SK-N-SH (cell line): Measurements from ENCODE around the gene KIF16B. TPM values are rescaled to one million over a fixed set of nuclear protein-coding genes. Genes with fewer than 3 reads are reported as not detected.

Source experiments
- CTCF ChIA-PET: fragments of 300-600, 350-600 bp; formaldehyde crosslinking; extraction: SDS; loops from one replicate; lab custom pipeline; 2021; lab: Yijun Ruan, JAX
- POLR2A ChIA-PET: fragments of 350-600 bp; sonication (Branson Sonifier 250); formaldehyde crosslinking; extraction: SDS; loops from one replicate; lab custom pipeline; 2020; ENCODE audit warnings: antibody characterized with exemption, inconsistent platforms; lab: Yijun Ruan, JAX
- DNase-seq: peaks from one replicate; pipeline ENCODE4 v3.0.0; 2012
- H2AFZ ChIP-seq: fragments of 200-600 bp; sonication (generic); 2 replicates; pipeline ENCODE4 v1.8.1; 2016; ENCODE audit warnings: antibody characterized with exemption, mild to moderate bottlenecking, low read depth
- H3F3A ChIP-seq: fragments of 200-600 bp; sonication (generic); replicated peaks from 2 replicates; pipeline ENCODE3; 2016; ENCODE audit warnings: antibody characterized with exemption, mild to moderate bottlenecking; ENCODE audit not compliant: insufficient read depth
- H3K27ac ChIP-seq, 2 experiments: fragments of 200-500 bp in 1 of 2; fragments of 200-600 bp in 1 of 2; sonication (Bioruptor generic) in 1 of 2; sonication (generic), shearing (Covaris generic) in 1 of 2; 2 replicates each; pipeline versions ENCODE4 v1.5.1 to v1.6.1; 2014 to 2016; ENCODE audit warnings: low read depth in 2 of 2, inconsistent platforms in 1 of 2, low read length in 1 of 2, mild to moderate bottlenecking in 1 of 2, mixed read lengths in 1 of 2
- H3K27me3 ChIP-seq: fragments of 200-600 bp; sonication (generic), shearing (Covaris generic); 2 replicates; pipeline ENCODE4 v1.6.1; 2016; ENCODE audit warnings: mixed run types; ENCODE audit not compliant: insufficient read depth
- H3K36me3 ChIP-seq, 2 experiments: fragments of 200-500 bp in 1 of 2; fragments of 200-600 bp in 1 of 2; sonication (Bioruptor generic) in 1 of 2; sonication (generic) in 1 of 2; replicated peaks in 1 of 2; 2 replicates each; pipeline versions ENCODE3 to v1.5.1; 2014 to 2016; ENCODE audit warnings: low read length in 1 of 2, mild to moderate bottlenecking in 1 of 2; ENCODE audit not compliant: insufficient read depth in 2 of 2, control insufficient read depth in 1 of 2
- H3K4me1 ChIP-seq, 2 experiments: fragments of 200-500 bp in 1 of 2; fragments of 200-600 bp in 1 of 2; sonication (Bioruptor generic) in 1 of 2; sonication (generic), shearing (Covaris generic) in 1 of 2; 2 replicates each; pipeline versions ENCODE4 v1.5.1 to v1.6.1; 2014 to 2016; ENCODE audit warnings: low read depth in 1 of 2, low read length in 1 of 2, mixed run types in 1 of 2; ENCODE audit not compliant: insufficient read depth in 2 of 2, control insufficient read depth in 1 of 2
- H3K4me2 ChIP-seq: fragments of 200-600 bp; sonication (generic), shearing (Covaris generic); 2 replicates; pipeline ENCODE4 v1.6.1; 2017; ENCODE audit warnings: mixed run types
- H3K4me3 ChIP-seq, 2 experiments: fragments of 200-500 bp in 1 of 2; fragments of 200-600 bp in 1 of 2; sonication (Bioruptor generic) in 1 of 2; sonication (generic), shearing (Covaris generic) in 1 of 2; 2 replicates each; pipeline versions ENCODE4 v1.5.1 to v1.8.1; 2014 to 2016; ENCODE audit warnings: low read depth in 2 of 2, inconsistent platforms in 1 of 2, low read length in 1 of 2, mild to moderate bottlenecking in 1 of 2, mixed read lengths in 1 of 2, moderate library complexity in 1 of 2
- H3K79me2 ChIP-seq: fragments of 200-600 bp; sonication (generic); 2 replicates; pipeline ENCODE4 v1.8.1; 2017; ENCODE audit warnings: mild to moderate bottlenecking; ENCODE audit not compliant: insufficient read depth
- H3K9ac ChIP-seq: fragments of 200-600 bp; sonication (generic); 2 replicates; pipeline ENCODE4 v1.6.1; 2017; ENCODE audit warnings: mixed run types
- H3K9me2 ChIP-seq: fragments of 200-600 bp; sonication (generic); 2 replicates; pipeline ENCODE4 v1.6.1; 2017; ENCODE audit warnings: mixed run types
- H3K9me3 ChIP-seq: fragments of 200-600 bp; sonication (generic); 2 replicates; pipeline ENCODE4 v1.6.1; 2017; ENCODE audit warnings: mixed run types, mild to moderate bottlenecking, moderate library complexity
- H4K20me1 ChIP-seq: fragments of 200-600 bp; sonication (generic); 2 replicates; pipeline ENCODE4 v1.6.1; 2017; ENCODE audit warnings: mild to moderate bottlenecking, mixed run types; ENCODE audit not compliant: insufficient read depth
- CHD2 ChIP-seq: fragments of 150-350 bp; IDR thresholded peaks from 2 replicates; pipeline ENCODE4 v1.6.1; 2018; ENCODE audit warnings: low read length; ENCODE audit not compliant: partially characterized antibody
- FOXJ3 ChIP-seq: sonication (generic); formaldehyde crosslinking; IDR thresholded peaks from 2 replicates; pipeline ENCODE4 v1.5.1; 2020; ENCODE audit warnings: mild to moderate bottlenecking, missing genetic modification reagents
- FOXM1 ChIP-seq: IDR thresholded peaks from 2 replicates; pipeline ENCODE4 v1.4.0; 2012; ENCODE audit warnings: low read depth, mild to moderate bottlenecking
- GATA2 ChIP-seq: sonication (generic); formaldehyde crosslinking; IDR thresholded peaks from 2 replicates; pipeline ENCODE4 v1.5.0; 2020; ENCODE audit warnings: mild to moderate bottlenecking, missing genetic modification reagents
- MEF2A ChIP-seq: IDR thresholded peaks from 2 replicates; pipeline ENCODE4 v1.4.0; 2012; ENCODE audit warnings: low read depth, borderline replicate concordance
- NFIC ChIP-seq: IDR thresholded peaks from 2 replicates; pipeline ENCODE4 v1.4.0; 2012; ENCODE audit warnings: borderline replicate concordance
- NRF1 ChIP-seq: IDR thresholded peaks from 2 replicates; pipeline ENCODE4 v1.6.1; 2012; ENCODE audit warnings: low read depth, mild to moderate bottlenecking, low read length
- RFX5 ChIP-seq: IDR thresholded peaks from 2 replicates; pipeline ENCODE4 v1.6.1; 2012; ENCODE audit warnings: mild to moderate bottlenecking, improper control_type of control experiment, low read length
- SIN3A ChIP-seq: IDR thresholded peaks from 2 replicates; pipeline ENCODE4 v1.6.1; 2012; ENCODE audit warnings: low read depth, mild to moderate bottlenecking, low read length, moderate library complexity, borderline replicate concordance
- SMC3 ChIP-seq: IDR thresholded peaks from 2 replicates; pipeline ENCODE4 v1.6.1; 2012; ENCODE audit warnings: low read depth, low read length, improper control_type of control experiment
- TCF12 ChIP-seq: IDR thresholded peaks from 2 replicates; pipeline ENCODE4 v1.4.0; 2012
- WGBS: methylation state at CpG from one replicate; pipeline ENCODE4 v1.1.6; 2017; ENCODE audit warnings: low lambda C conversion rate; 5-methylcytosine and 5-hydroxymethylcytosine counted together
- polyA plus RNA-seq, 3 experiments: library from polyadenylated mRNA; depleted of rRNA; stranded (reverse); fragments of >200 nt; gene quantifications; 2 replicates each; pipeline ENCODE4 v1.2.3, GENCODE V29; 2012
- TF ChIP-seq, protein P1 (sequence below): IDR thresholded peaks from 2 replicates; pipeline ENCODE4 v1.4.0; 2012; ENCODE audit warnings: low read depth
- TF ChIP-seq, protein P2 (sequence below): fragments of 200-600 bp; sonication (generic); IDR thresholded peaks from 2 replicates; pipeline ENCODE4 v1.6.1; 2017; ENCODE audit warnings: antibody characterized with exemption, mild to moderate bottlenecking, moderate library complexity
- TF ChIP-seq, protein P3 (sequence below): IDR thresholded peaks from 2 replicates; pipeline ENCODE4 v1.4.0; 2012; ENCODE audit warnings: low read depth, borderline replicate concordance
- TF ChIP-seq, protein P4 (sequence below): IDR thresholded peaks from 2 replicates; pipeline ENCODE4; 2012

The KIF16B gene
- polyA plus RNA-seq, 1 of the 3 experiments (the other 2 are of a cell fraction) = 3.3 TPM

DNA sequence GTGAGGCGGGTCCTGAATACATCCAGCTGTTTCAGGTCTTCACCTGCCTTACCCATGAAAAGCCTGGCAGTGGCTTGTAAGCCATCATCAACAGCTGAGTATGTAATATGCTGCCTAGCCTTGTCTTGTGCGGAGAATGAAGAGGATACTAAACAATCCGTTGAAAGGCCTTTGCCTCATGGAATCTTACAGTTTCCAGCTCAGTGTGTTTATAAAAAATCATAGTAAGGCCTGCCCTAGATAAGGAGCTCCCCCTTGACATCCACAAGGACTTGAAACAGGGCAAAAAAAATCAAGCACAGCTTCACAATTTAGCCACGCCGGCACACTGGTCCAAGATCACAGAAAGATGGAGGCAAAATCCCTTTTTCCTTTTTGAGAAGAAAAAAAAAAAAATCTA, 115.7 kb downstream of the KIF16B start:
- peaks cover 9% of the 10 kb centered on the region for H3F3A ChIP-seq
- H3K4me1 ChIP-seq = peaks cover 7% of the 10 kb centered on the region in 2 experiments; a peak in 2 of 4 replicates
- no peak overlapping the region for H3K9ac ChIP-seq
- H3K27me3 ChIP-seq = no peaks in the 10 kb centered on the region
- no peak overlapping the region for H3K4me3 ChIP-seq
- no peaks in the 10 kb centered on the region for H3K9me2 ChIP-seq
- POLR2A ChIA-PET = no interaction called here
- DNase-seq = no peak
- WGBS = 84% methylated on average over 5 of the region's 5 CpGs
- TF ChIP-seq, protein P1, sequence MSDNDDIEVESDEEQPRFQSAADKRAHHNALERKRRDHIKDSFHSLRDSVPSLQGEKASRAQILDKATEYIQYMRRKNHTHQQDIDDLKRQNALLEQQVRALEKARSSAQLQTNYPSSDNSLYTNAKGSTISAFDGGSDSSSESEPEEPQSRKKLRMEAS = no peak
- TF ChIP-seq GATA2 (CRISPR knock-in tag) (no peak), NRF1 (no peak), NFIC (no peak), FOXJ3 (no peak), SMC3 (no peak), FOXM1 (no peak), RFX5 (no peak), CHD2 (no peak), TCF12 (no peak)
- TF ChIP-seq, protein P2, sequence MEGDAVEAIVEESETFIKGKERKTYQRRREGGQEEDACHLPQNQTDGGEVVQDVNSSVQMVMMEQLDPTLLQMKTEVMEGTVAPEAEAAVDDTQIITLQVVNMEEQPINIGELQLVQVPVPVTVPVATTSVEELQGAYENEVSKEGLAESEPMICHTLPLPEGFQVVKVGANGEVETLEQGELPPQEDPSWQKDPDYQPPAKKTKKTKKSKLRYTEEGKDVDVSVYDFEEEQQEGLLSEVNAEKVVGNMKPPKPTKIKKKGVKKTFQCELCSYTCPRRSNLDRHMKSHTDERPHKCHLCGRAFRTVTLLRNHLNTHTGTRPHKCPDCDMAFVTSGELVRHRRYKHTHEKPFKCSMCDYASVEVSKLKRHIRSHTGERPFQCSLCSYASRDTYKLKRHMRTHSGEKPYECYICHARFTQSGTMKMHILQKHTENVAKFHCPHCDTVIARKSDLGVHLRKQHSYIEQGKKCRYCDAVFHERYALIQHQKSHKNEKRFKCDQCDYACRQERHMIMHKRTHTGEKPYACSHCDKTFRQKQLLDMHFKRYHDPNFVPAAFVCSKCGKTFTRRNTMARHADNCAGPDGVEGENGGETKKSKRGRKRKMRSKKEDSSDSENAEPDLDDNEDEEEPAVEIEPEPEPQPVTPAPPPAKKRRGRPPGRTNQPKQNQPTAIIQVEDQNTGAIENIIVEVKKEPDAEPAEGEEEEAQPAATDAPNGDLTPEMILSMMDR = no peak
- TF ChIP-seq, protein P3, sequence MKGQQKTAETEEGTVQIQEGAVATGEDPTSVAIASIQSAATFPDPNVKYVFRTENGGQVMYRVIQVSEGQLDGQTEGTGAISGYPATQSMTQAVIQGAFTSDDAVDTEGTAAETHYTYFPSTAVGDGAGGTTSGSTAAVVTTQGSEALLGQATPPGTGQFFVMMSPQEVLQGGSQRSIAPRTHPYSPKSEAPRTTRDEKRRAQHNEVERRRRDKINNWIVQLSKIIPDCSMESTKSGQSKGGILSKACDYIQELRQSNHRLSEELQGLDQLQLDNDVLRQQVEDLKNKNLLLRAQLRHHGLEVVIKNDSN = no peak
- TF ChIP-seq, protein P4, sequence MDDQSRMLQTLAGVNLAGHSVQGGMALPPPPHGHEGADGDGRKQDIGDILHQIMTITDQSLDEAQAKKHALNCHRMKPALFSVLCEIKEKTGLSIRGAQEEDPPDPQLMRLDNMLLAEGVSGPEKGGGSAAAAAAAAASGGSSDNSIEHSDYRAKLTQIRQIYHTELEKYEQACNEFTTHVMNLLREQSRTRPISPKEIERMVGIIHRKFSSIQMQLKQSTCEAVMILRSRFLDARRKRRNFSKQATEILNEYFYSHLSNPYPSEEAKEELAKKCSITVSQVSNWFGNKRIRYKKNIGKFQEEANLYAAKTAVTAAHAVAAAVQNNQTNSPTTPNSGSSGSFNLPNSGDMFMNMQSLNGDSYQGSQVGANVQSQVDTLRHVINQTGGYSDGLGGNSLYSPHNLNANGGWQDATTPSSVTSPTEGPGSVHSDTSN = no peak
- H2AFZ ChIP-seq = no peak overlapping the region
- H4K20me1 ChIP-seq = no peaks in the 10 kb centered on the region
- H3K36me3 ChIP-seq = no peaks in the 10 kb centered on the region
- no peak overlapping the region for H3K27ac ChIP-seq
- no peak overlapping the region for H3K4me2 ChIP-seq
- H3K9me3 ChIP-seq = no peaks in the 10 kb centered on the region
- no peaks in the 10 kb centered on the region for H3K79me2 ChIP-seq
- CTCF ChIA-PET = interaction anchor here (0.9 to 1.7 kb wide), 3 partner anchors 15 to 304 kb away, joined by 3 to 7 read pairs (median 4); no protein-coding TSS in a partner anchor

DNA sequence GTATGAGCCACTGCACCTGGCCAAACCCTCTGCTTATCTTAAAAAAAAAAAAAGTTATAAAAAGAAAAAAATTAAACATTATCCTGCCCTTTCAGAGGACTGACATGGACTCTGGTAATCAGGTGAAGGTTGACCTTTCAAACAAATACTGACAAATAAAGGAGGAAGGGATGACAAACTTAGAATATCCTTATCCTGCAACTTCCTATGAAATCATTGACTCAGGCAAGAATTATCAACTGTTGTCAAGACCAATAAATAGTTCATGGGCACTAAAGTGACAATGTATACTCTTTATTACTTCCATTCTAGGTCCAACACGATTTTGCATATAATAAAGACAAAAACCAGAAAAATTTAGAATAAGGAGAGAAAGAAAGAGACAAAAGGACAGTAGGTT, 117.9 kb downstream of the KIF16B start:
- no peaks in the 10 kb centered on the region for H4K20me1 ChIP-seq
- ChIA-PET CTCF (no interaction called here), POLR2A (no interaction called here)
- H3K4me3 ChIP-seq = no peak overlapping the region
- H3K27me3 ChIP-seq = no peaks in the 10 kb centered on the region
- peaks cover 7% of the 10 kb centered on the region in 2 experiments; a peak in 2 of 4 replicates for H3K4me1 ChIP-seq
- DNase-seq = no peak
- no peak overlapping the region for H2AFZ ChIP-seq
- WGBS = 61% methylated on average over 1 of the region's 1 CpG
- H3K9me3 ChIP-seq = no peaks in the 10 kb centered on the region
- no peak overlapping the region for H3K27ac ChIP-seq
- TF ChIP-seq, protein P2 = no peak
- TF ChIP-seq SIN3A = no peak
- no peak for TF ChIP-seq MEF2A
- TF ChIP-seq FOXM1 = no peak
- H3K9me2 ChIP-seq = no peaks in the 10 kb centered on the region
- no peak overlapping the region for H3K9ac ChIP-seq
- H3K4me2 ChIP-seq = no peak overlapping the region
- peaks cover 9% of the 10 kb centered on the region for H3F3A ChIP-seq
- no peaks in the 10 kb centered on the region for H3K79me2 ChIP-seq
- no peaks in the 10 kb centered on the region for H3K36me3 ChIP-seq
